Stimulated activated CD8-positive, alpha-beta memory T cell treated with anti-CD3 and anti-CD28 coated beads, Interleukin-4, amount 100 ng/mL, for 1 hour (primary cell): ENCODE results near the gene ANO7.

Experiments
- DNase-seq, 2 donors: peaks; one replicate each; pipeline ENCODE4 v3.0.0-alpha.2; 2020; ENCODE audit warnings: low read depth in 2 of 2, low spot score in 1 of 2

The ANO7 gene

GRCh38 chr2:241244368-241244767, 55.9 kb downstream of the ANO7 start:
- no peak for DNase-seq

- no peak for DNase-seq
Measured at GRCh38 chr2:241248289-241248688, 59.8 kb downstream of the ANO7 start.

- DNase-seq, result no peak
Measured at GRCh38 chr2:241248897-241249296, 60.4 kb downstream of the ANO7 start.

- DNase-seq, result no peak
Measured at GRCh38 chr2:241249654-241250053, 61.2 kb downstream of the ANO7 start.

GRCh38 chr2:241252778-241253475, 64.5 kb downstream of the ANO7 start:
- DNase-seq, result no peak

GRCh38 chr2:241254904-241255351, 66.5 kb downstream of the ANO7 start:
- no peak for DNase-seq

- DNase-seq, result no peak
Measured at GRCh38 chr2:241255542-241256167, 67.2 kb downstream of the ANO7 start.

GRCh38 chr2:241256168-241256545, 67.7 kb downstream of the ANO7 start:
- no peak for DNase-seq

- DNase-seq, result no peak
Measured at GRCh38 chr2:241257419-241258032, 69.0 kb downstream of the ANO7 start.

- DNase-seq, result no peak
Measured at GRCh38 chr2:241258505-241259280, 70.2 kb downstream of the ANO7 start.

GRCh38 chr2:241260911-241261310, 72.4 kb downstream of the ANO7 start:
- no peak for DNase-seq

- DNase-seq, result no peak
Measured at GRCh38 chr2:241261628-241262027, 73.2 kb downstream of the ANO7 start.

GRCh38 chr2:241263061-241263460, 74.6 kb downstream of the ANO7 start:
- no peak for DNase-seq

- DNase-seq, result no peak
Measured at GRCh38 chr2:241265506-241265905, 77.0 kb downstream of the ANO7 start.

- DNase-seq, result no peak
Measured at GRCh38 chr2:241267249-241268067, 79.0 kb downstream of the ANO7 start.

GRCh38 chr2:241268306-241268705, 79.8 kb downstream of the ANO7 start:
- no peak for DNase-seq

- DNase-seq, result no peak
Measured at GRCh38 chr2:241268716-241269445, 80.4 kb downstream of the ANO7 start.

- DNase-seq, result no peak
Measured at GRCh38 chr2:241269707-241270520, 81.4 kb downstream of the ANO7 start.

- no peak for DNase-seq
Measured at GRCh38 chr2:241270531-241270930, 82.1 kb downstream of the ANO7 start.
